Hematopoietic multipotent progenitor cell treated with erythropoietin and hydrocortisone succinate and interleukin-3 and kit ligand, for 17 days (in vitro differentiated cells): ENCODE results near the gene PNPLA5.

ENCODE experiments used
- DNase-seq: peaks from one replicate; pipeline ENCODE4 v3.0.0-alpha.2; 2015; ENCODE audit warnings: low spot score

PNPLA5 gene

GRCh38 chr22:43838571-43839307 is 53.1 kb downstream of the PNPLA5 start:
- no peak for DNase-seq

- no peak for DNase-seq
Observed at GRCh38 chr22:43838161-43838560, 53.7 kb downstream of the PNPLA5 start.

- DNase-seq = no peak
Observed at GRCh38 chr22:43837666-43838065, 54.1 kb downstream of the PNPLA5 start.

GRCh38 chr22:43835736-43836135 is 56.1 kb downstream of the PNPLA5 start:
- DNase-seq = no peak

- no peak for DNase-seq
Observed at GRCh38 chr22:43835166-43835565, 56.6 kb downstream of the PNPLA5 start.

- DNase-seq = no peak
Observed at GRCh38 chr22:43833286-43834240, 58.2 kb downstream of the PNPLA5 start.

- no peak for DNase-seq
Observed at GRCh38 chr22:43832393-43833265, 59.2 kb downstream of the PNPLA5 start.

- no peak for DNase-seq
Observed at GRCh38 chr22:43831561-43832392, 60.0 kb downstream of the PNPLA5 start.

- no peak for DNase-seq
Observed at GRCh38 chr22:43830931-43831560, 60.8 kb downstream of the PNPLA5 start.

GRCh38 chr22:43829904-43830851 is 61.6 kb downstream of the PNPLA5 start:
- no peak for DNase-seq
